Fibroblast of the aortic adventitia (primary cell): ENCODE results near the gene PDPN. TPM values are rescaled to one million over a fixed set of nuclear protein-coding genes. Genes with fewer than 3 reads are reported as not detected.

ENCODE experiments used
- DNase-seq: peaks from one replicate; pipeline ENCODE4 v3.0.0-alpha.2; 2010; ENCODE audit warnings: low read depth
- H3K4me3 ChIP-seq: 2 replicates; pipeline ENCODE4 v1.5.1; 2011; ENCODE audit warnings: low read depth, mild to moderate bottlenecking, control low read depth, low read length, moderate library complexity
- CTCF ChIP-seq: IDR thresholded peaks from 2 replicates; pipeline ENCODE4 v1.5.1; 2011; ENCODE audit warnings: mild to moderate bottlenecking, low read length, control low read depth, inconsistent platforms; ENCODE audit not compliant: insufficient read depth
- total RNA-seq: library from RNA; depleted of rRNA; stranded (reverse); fragments of >200 nt; gene quantifications from 2 replicates; pipeline ENCODE4 v1.2.3, GENCODE V29; 2012; ENCODE audit warnings: low replicate concordance

Gene PDPN
- total RNA-seq: 2.0 and 17.6 TPM in 2 replicates

GRCh38 chr1:13583595-13583965, at the start of gene PDPN:
TSS of gene PDPN (plus strand) at chr1:13583832. CDS start at chr1:13584034, 202 bp downstream.
- TF ChIP-seq CTCF: no peak
- peak; percentile 8 for DNase-seq
- peak within 1 kb of the TSS; percentile 55 for H3K4me3 ChIP-seq

GRCh38 chr1:13535227-13535626, 48.4 kb upstream of the PDPN start:
- H3K4me3 ChIP-seq: no peak overlapping the region
- DNase-seq: no peak
- no peak for TF ChIP-seq CTCF

- TF ChIP-seq CTCF: no peak
- H3K4me3 ChIP-seq: no peak overlapping the region
- DNase-seq: no peak
Observed at GRCh38 chr1:13536571-13536970, 47.1 kb upstream of the PDPN start.

GRCh38 chr1:13538832-13539231, 44.8 kb upstream of the PDPN start:
- TF ChIP-seq CTCF: no peak
- no peak for DNase-seq
- H3K4me3 ChIP-seq: no peak overlapping the region

- no peak for DNase-seq
- no peak overlapping the region for H3K4me3 ChIP-seq
- TF ChIP-seq CTCF: no peak
Observed at GRCh38 chr1:13539683-13540082, 43.9 kb upstream of the PDPN start.

GRCh38 chr1:13540866-13541265, 42.8 kb upstream of the PDPN start:
- no peak overlapping the region for H3K4me3 ChIP-seq
- no peak for TF ChIP-seq CTCF
- no peak for DNase-seq
